Esophagus squamous epithelium (tissue), 5 donors: Measurements from ENCODE around the gene FBXW5. TPM values are rescaled to one million over a fixed set of nuclear protein-coding genes. Genes with fewer than 3 reads are reported as not detected.

Experiments used
- DNase-seq: peaks from one replicate; lab custom pipeline; 2025; lab: John Stamatoyannopoulos, UW
- H3K27ac ChIP-seq, 4 donors: fragments of 200-600 bp; sonication (generic); one replicate each; pipeline ENCODE4 v1.5.1; 2016 to 2019; ENCODE audit warnings: mild to moderate bottlenecking in 1 of 4
- H3K27me3 ChIP-seq, 4 donors: fragments of 200-600 bp; sonication (generic); 1 replicate in 3 of 4; 2 replicates in 1 of 4; pipeline versions ENCODE4 v1.5.1 to v1.6.0; 2017 to 2021; ENCODE audit warnings: antibody characterized with exemption in 1 of 4
- H3K36me3 ChIP-seq, 3 donors: fragments of 200-600 bp; sonication (generic); one replicate each; pipeline ENCODE4 v1.5.1; 2016 to 2019
- H3K4me1 ChIP-seq, 3 donors: fragments of 200-600 bp; sonication (generic); one replicate each; pipeline ENCODE4 v1.5.1; 2017 to 2019
- H3K4me3 ChIP-seq, 4 donors: fragments of 200-600 bp; sonication (generic); 1 replicate in 3 of 4; 2 replicates in 1 of 4; pipeline ENCODE4 v1.5.1; 2016 to 2019; ENCODE audit warnings: mild to moderate bottlenecking in 2 of 4, moderate library complexity in 1 of 4
- H3K9me3 ChIP-seq, 3 donors: fragments of 200-600 bp; sonication (generic); one replicate each; pipeline ENCODE4 v1.5.1; 2016 to 2019
- POLR2A ChIP-seq, 4 donors: fragments of 450-650 bp; IDR thresholded peaks; one replicate each; pipeline ENCODE4 v1.6.1; 2017; ENCODE audit warnings: antibody characterized with exemption in 4 of 4, mild to moderate bottlenecking in 4 of 4, moderate library complexity in 3 of 4
- WGBS, 2 donors: methylation state at CpG; one replicate each; pipeline ENCODE4 v1.1.5; 2018; 5-methylcytosine and 5-hydroxymethylcytosine counted together
- intact Hi-C: fragments of 100-400 bp; cut with DNase I; formaldehyde crosslinking; loops from one replicate; pipeline ENCODE4 v1.15.0; 2022
- total RNA-seq, 4 donors: library from RNA; depleted of rRNA; stranded (reverse); fragments of >200 nt; gene quantifications; one replicate each; pipeline ENCODE4 v1.1.0, GENCODE V29; 2016
- TF ChIP-seq, protein P1 (sequence below), 6 experiments: fragments of 450-650 bp in 4 of 6; fragments of 200-600 bp in 2 of 6; sonication (generic) in 2 of 6; IDR thresholded peaks; one replicate each; pipeline ENCODE4 v1.5.1; 2016 to 2019; ENCODE audit warnings: antibody characterized with exemption in 6 of 6, mild to moderate bottlenecking in 4 of 6, moderate library complexity in 4 of 6
- donor health status: DM: yes; HTN: yes; CAD: no.

FBXW5 gene
- total RNA-seq, 4 donors from 2014 or later, result 146 to 210 (median 163) TPM

DNA sequence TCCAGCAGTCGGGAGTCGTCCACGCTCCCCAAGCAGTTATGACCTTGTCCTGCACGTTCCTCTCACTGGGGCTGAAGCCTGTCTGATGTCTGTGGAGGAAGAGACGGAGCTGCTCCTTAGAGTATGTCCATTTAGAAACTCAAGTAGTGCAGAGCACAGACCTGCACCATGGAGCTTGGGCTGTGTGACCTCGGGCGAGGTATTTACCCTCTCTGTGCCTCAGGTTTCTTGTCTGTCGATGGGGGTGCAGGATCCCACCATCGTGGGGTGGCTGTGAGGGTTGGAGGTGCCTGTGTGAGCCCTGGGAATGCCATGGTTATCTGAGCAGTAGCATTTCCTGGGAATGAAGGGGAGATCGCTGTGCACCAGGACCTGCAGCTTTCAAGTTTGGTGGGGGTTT lies 44.0 kb downstream of the FBXW5 start:
- Histone ChIP-seq H3K27ac (peak overlapping the region; percentile 89 to 93 (median 92)), H3K4me3 (peak overlapping the region in 2 of 4 donors; percentile 1 to 11), H3K27me3 (no peaks in the 10 kb centered on the region), H3K4me1 (peaks cover 33 to 60% (median 37%) of the 10 kb centered on the region in 3 donors), H3K36me3 (peaks cover 0 to 58% (median 9%) of the 10 kb centered on the region in 3 donors), H3K9me3 (no peaks in the 10 kb centered on the region)
- DNase-seq, result no peak
- intact Hi-C loops, result no loop called here
- 81 to 84% methylated on average over 5 to 8 of the region's 10 CpGs for WGBS, 2 donors
- no peak for TF ChIP-seq POLR2A (IDR thresholded peaks at IDR 0.05)
- TF ChIP-seq, protein P1, sequence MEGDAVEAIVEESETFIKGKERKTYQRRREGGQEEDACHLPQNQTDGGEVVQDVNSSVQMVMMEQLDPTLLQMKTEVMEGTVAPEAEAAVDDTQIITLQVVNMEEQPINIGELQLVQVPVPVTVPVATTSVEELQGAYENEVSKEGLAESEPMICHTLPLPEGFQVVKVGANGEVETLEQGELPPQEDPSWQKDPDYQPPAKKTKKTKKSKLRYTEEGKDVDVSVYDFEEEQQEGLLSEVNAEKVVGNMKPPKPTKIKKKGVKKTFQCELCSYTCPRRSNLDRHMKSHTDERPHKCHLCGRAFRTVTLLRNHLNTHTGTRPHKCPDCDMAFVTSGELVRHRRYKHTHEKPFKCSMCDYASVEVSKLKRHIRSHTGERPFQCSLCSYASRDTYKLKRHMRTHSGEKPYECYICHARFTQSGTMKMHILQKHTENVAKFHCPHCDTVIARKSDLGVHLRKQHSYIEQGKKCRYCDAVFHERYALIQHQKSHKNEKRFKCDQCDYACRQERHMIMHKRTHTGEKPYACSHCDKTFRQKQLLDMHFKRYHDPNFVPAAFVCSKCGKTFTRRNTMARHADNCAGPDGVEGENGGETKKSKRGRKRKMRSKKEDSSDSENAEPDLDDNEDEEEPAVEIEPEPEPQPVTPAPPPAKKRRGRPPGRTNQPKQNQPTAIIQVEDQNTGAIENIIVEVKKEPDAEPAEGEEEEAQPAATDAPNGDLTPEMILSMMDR (IDR thresholded peaks at IDR 0.05), result no peak

DNA sequence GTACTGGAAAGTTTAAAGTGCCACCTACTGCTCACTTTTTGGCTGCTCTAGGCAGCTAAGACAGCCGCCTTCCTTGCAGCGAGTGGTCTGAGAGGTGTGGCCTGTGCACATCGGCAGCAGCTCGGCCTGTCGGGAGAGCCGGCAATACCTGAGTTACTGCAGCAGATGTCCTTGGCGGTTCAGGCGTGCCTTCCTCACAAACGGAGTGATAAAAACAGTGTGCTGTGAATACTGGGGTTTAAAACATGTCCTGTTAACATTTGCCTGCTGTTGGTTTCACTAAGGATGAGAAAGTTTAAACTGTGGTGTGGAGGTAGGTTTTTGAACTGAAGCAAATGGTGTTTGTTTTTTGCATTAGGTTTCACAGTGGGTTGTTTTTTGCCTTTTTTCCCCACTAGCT lies 45.3 kb downstream of the FBXW5 start:
- intact Hi-C loops, result no loop called here
- peaks cover 33 to 60% (median 37%) of the 10 kb centered on the region in 3 donors for H3K4me1 ChIP-seq

DNA sequence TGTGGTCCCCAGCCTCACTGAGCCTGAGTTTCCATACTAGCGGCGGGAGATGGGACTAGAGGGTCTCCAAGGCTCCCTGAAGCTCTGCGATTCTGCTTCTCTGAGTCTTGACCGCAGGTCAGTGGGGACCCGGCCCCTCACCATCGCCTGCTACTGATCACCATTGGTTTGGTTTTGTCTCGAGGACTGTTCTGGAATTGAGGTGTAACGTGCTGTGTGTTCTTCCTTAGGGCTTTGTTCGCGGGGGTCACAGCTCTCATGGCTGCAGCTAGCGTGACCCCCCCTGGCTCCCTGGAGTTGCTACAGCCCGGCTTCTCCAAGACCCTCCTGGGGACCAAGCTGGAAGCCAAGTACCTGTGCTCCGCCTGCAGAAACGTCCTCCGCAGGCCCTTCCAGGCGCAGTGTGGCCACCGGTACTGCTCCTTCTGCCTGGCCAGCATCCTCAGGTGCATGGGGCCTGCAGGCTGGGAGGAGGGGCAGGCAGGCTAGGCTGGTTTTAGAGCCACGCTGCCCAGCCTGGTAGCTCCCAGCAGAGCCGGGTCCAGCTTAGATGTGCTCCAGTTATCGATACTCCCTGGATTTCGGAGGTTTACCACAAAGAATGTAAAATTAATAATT lies 45.9 kb downstream of the FBXW5 start:
- peaks cover 0 to 56% (median 9%) of the 10 kb centered on the region in 3 donors for H3K36me3 ChIP-seq
- H3K4me1 ChIP-seq, result peaks cover 33 to 54% (median 37%) of the 10 kb centered on the region in 3 donors
- peak overlapping the region in 2 of 4 donors; percentile 90 to 93 for H3K27ac ChIP-seq
- WGBS, 2 donors, result 88 to 92% methylated on average over 10 of the region's 21 CpGs
- H3K4me3 ChIP-seq, result no peak overlapping the region
- TF ChIP-seq, protein P1 (IDR thresholded peaks at IDR 0.05), result no peak
- TF ChIP-seq POLR2A (IDR thresholded peaks at IDR 0.05), result no peak
- H3K27me3 ChIP-seq, result no peaks in the 10 kb centered on the region
- H3K9me3 ChIP-seq, result no peaks in the 10 kb centered on the region
- intact Hi-C loops, result no loop called here
- no peak for DNase-seq

More for the DNA sequence above, 45.3 kb downstream of the FBXW5 start:
- H3K27ac ChIP-seq, result peak overlapping the region; percentile 8 to 93 (median 90)
- TF ChIP-seq, protein P1 (IDR thresholded peaks at IDR 0.05), result peak in 1 of 6 experiments; percentile 11
- TF ChIP-seq POLR2A (IDR thresholded peaks at IDR 0.05), result no peak
- DNase-seq, result no peak
- no peaks in the 10 kb centered on the region for H3K9me3 ChIP-seq
- H3K27me3 ChIP-seq, result no peaks in the 10 kb centered on the region
- H3K4me3 ChIP-seq, result no peak overlapping the region
- peaks cover 0 to 58% (median 9%) of the 10 kb centered on the region in 3 donors for H3K36me3 ChIP-seq
- 37 to 43% methylated on average over 7 to 9 of the region's 9 CpGs for WGBS, 2 donors

DNA sequence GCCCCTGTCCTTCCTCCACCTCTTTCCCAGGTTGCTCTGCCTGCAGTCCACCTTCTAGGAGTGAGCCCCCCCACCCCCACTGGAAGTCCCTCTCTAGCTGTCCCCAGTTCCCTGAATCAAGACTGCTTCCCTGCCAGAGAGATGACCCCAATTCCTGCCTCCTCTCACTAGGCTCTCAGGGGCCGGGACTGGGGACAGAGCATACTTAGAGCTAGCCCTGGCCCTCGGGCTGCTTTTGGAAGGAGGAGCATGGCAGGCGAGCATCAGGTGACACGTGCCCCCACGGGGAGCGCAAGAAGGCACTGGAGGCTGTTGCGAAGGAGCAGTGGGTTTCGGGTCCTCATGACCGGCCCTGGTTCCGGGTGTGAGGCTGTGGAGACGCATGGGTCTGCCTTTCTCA lies 48.5 kb downstream of the FBXW5 start:
- no peak for TF ChIP-seq POLR2A (IDR thresholded peaks at IDR 0.05)
- TF ChIP-seq, protein P1 (IDR thresholded peaks at IDR 0.05), result no peak
- no peaks in the 10 kb centered on the region for H3K9me3 ChIP-seq
- no peak for DNase-seq
- no peak overlapping the region for H3K27ac ChIP-seq
- peaks cover 12 to 29% (median 12%) of the 10 kb centered on the region in 3 donors for H3K4me1 ChIP-seq
- 65% methylated on average over 7 of the region's 11 CpGs; no CpG with 5 or more reads in 1 of the 2 donors for WGBS, 2 donors
- H3K4me3 ChIP-seq, result no peak overlapping the region
- peaks cover 0 to 61% (median 9%) of the 10 kb centered on the region in 3 donors for H3K36me3 ChIP-seq
- intact Hi-C loops, result no loop called here
- H3K27me3 ChIP-seq, result no peaks in the 10 kb centered on the region

DNA sequence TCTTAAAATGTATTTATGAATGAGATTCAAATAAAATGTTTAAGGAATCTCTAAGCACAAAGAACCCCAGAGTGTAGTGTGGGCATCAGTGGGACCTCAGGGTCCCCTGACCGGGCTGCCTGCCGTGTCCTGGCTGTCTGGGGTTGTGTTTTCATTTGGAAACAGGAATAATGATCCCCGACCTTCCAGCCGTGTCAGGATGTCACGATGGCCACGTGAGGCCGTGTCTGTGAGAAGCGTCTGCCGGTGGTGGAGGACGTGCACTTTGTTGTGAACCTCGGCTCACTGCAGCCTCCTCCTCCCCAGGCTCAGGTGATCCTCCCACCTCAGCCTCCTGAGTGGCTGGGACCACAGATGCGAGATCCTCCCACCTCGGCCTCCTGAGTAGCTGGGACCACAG lies 53.9 kb downstream of the FBXW5 start:
- Histone ChIP-seq H3K4me1 (peaks cover 10 to 20% (median 14%) of the 10 kb centered on the region in 3 donors), H3K9me3 (no peaks in the 10 kb centered on the region), H3K4me3 (no peak overlapping the region), H3K27ac (no peak overlapping the region), H3K36me3 (peaks cover 0 to 36% (median 0%) of the 10 kb centered on the region in 3 donors), H3K27me3 (no peaks in the 10 kb centered on the region)
- no peak for DNase-seq
- WGBS, 2 donors, result 62 to 92% methylated on average over 3 to 13 of the region's 13 CpGs
- intact Hi-C loops, result no loop called here
- no peak for TF ChIP-seq POLR2A (IDR thresholded peaks at IDR 0.05)
- TF ChIP-seq, protein P1 (IDR thresholded peaks at IDR 0.05), result no peak
